GM06990 (cell line): ENCODE measurements around the gene CADPS2.

Source experiments
- DNase-seq: peaks from one replicate; pipeline ENCODE4 v3.0.0-alpha.2; 2011; ENCODE audit not compliant: insufficient read length; ENCODE audit errors: extremely low read depth
- H3K27me3 ChIP-seq: replicated peaks from 2 replicates; pipeline ENCODE4 v1.6.0; 2011; ENCODE audit warnings: low read length; ENCODE audit not compliant: control insufficient read depth, insufficient read depth
- H3K36me3 ChIP-seq: 2 replicates; pipeline ENCODE4 v1.5.1; 2011; ENCODE audit warnings: low read length; ENCODE audit not compliant: control insufficient read depth, insufficient read depth
- H3K4me3 ChIP-seq: replicated peaks from 2 replicates; pipeline ENCODE4 v1.5.1; 2011; ENCODE audit warnings: low read depth, mild to moderate bottlenecking, control low read depth, low read length
- CTCF ChIP-seq: IDR thresholded peaks from 2 replicates; pipeline ENCODE4 v1.5.1; 2011; ENCODE audit warnings: low read length, control low read depth, mild to moderate bottlenecking, inconsistent platforms; ENCODE audit not compliant: insufficient read depth, poor library complexity, severe bottlenecking

CADPS2 gene

GRCh38 chr7:122305475-122306319, 580.6 kb downstream of the CADPS2 start:
- no peaks in the 10 kb centered on the region for H3K36me3 ChIP-seq
- TF ChIP-seq CTCF, result no peak
- H3K27me3 ChIP-seq, result no peaks in the 10 kb centered on the region; the same call in none of the 2 replicates
- H3K4me3 ChIP-seq, result no peak overlapping the region
- DNase-seq, result no peak

- TF ChIP-seq CTCF, result no peak
- no peaks in the 10 kb centered on the region; the same call in none of the 2 replicates for H3K27me3 ChIP-seq
- no peaks in the 10 kb centered on the region for H3K36me3 ChIP-seq
- H3K4me3 ChIP-seq, result no peak overlapping the region
- DNase-seq, result no peak
These were observed 581.3 kb downstream of the CADPS2 start for GRCh38 chr7:122304996-122305421.

- TF ChIP-seq CTCF, result no peak
- DNase-seq, result no peak
- no peaks in the 10 kb centered on the region for H3K36me3 ChIP-seq
- no peaks in the 10 kb centered on the region; the same call in none of the 2 replicates for H3K27me3 ChIP-seq
- H3K4me3 ChIP-seq, result no peak within 1 kb of the TSS
These were observed 581.8 kb downstream of the CADPS2 start, which contains the start of gene FEZF1 for GRCh38 chr7:122304319-122304975. TSS of gene FEZF1 (minus strand) at chr7:122304750. CDS start at chr7:122304437, 313 bp downstream.

GRCh38 chr7:122303531-122304318, 582.5 kb downstream of the CADPS2 start:
- TF ChIP-seq CTCF, result no peak
- Histone ChIP-seq H3K4me3 (no peak overlapping the region), H3K27me3 (no peaks in the 10 kb centered on the region; the same call in none of the 2 replicates), H3K36me3 (no peaks in the 10 kb centered on the region)
- no peak for DNase-seq

- no peaks in the 10 kb centered on the region for H3K36me3 ChIP-seq
- TF ChIP-seq CTCF, result no peak
- H3K4me3 ChIP-seq, result no peak overlapping the region
- H3K27me3 ChIP-seq, result no peaks in the 10 kb centered on the region; the same call in none of the 2 replicates
- no peak for DNase-seq
These were observed 583.3 kb downstream of the CADPS2 start for GRCh38 chr7:122302761-122303530.
